ENCODE results near the gene UNC79. TPM values are rescaled to one million over a fixed set of nuclear protein-coding genes. Genes with fewer than 3 reads are reported as not detected.

UNC79 gene
- total RNA-seq, 1 donor from 2014 or later, result 0.18 TPM

DNA sequence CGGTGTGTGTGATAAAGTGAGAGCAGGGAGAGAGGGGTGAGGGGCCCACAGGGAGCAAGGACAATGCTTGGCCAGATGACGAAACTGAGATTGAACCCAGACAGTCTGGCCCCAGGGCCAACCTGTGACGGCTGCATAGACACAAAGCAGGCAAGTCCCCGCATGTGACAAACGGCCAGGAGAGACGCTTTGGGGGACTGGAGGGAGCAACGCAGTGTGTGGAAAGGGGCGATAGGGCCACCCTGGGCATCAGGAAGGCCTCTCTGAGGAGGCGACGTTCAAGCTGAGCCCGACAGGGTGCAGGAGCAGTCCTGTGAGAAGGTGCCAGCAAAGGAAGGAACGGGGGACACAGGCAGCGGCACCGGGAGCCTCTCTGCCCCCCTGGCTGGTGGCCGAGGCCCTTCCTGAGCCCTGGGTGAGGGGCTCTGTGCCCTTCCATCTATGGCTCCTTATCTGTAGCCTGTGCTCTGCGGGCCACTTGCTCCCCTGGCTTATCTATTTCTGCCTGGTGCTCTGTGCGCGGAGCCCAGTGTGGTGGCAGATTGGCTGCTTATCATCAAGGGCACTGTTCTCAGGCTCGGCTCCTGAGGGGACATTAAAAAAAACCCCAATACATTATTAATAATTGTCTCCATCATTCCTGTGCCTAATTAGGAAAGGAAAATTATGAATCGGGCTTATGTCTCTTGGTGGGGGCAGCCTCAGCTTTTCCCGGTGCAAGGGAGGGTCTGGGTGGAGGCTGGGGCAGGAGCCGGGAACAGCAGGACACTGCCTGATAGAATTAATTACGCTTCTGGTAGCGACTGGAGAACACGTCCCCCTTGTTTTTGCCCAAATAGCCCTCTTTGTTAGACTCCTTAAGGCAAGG, 317.7 kb downstream of the UNC79 start:
- DNase-seq, result no peak
- Histone ChIP-seq H3K27ac (no peak overlapping the region), H3K27me3 (ENCODE audit: low read depth) (peaks cover 13% of the 10 kb centered on the region), H3K9me3 (no peaks in the 10 kb centered on the region), H3K4me3 (no peak overlapping the region), H3K4me1 (no peaks in the 10 kb centered on the region), H3K36me3 (no peaks in the 10 kb centered on the region)
- no peak for ATAC-seq
- TF ChIP-seq CTCF (IDR thresholded peaks at IDR 0.05), result no peak
- intact Hi-C loops (cut with DNase I), result no loop called here

DNA sequence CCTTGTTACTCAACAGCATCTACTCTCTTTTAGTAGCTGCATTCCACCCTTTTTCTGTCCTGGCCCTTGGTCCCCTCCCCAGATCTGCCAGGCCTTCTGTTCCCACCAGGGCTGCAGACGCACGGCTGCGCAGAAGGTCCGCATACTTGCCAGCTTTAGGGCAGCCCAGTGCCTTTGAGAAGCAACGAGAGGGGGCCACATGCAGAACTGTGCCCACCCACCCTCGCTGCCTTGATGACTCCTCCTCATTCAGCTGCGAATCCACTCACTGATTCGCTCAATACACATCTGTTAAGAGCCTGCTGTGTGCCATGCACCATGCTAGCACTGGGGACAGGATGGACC, 318.3 kb downstream of the UNC79 start:
- intact Hi-C loops (cut with DNase I), result no loop called here
- Histone ChIP-seq H3K4me3 (no peak overlapping the region), H3K9me3 (no peaks in the 10 kb centered on the region), H3K27ac (no peak overlapping the region), H3K36me3 (no peaks in the 10 kb centered on the region), H3K4me1 (no peaks in the 10 kb centered on the region), H3K27me3 (ENCODE audit: low read depth) (peaks cover 13% of the 10 kb centered on the region)
- no peak for TF ChIP-seq CTCF (IDR thresholded peaks at IDR 0.05)
- no peak for DNase-seq
- ATAC-seq, result no peak

DNA sequence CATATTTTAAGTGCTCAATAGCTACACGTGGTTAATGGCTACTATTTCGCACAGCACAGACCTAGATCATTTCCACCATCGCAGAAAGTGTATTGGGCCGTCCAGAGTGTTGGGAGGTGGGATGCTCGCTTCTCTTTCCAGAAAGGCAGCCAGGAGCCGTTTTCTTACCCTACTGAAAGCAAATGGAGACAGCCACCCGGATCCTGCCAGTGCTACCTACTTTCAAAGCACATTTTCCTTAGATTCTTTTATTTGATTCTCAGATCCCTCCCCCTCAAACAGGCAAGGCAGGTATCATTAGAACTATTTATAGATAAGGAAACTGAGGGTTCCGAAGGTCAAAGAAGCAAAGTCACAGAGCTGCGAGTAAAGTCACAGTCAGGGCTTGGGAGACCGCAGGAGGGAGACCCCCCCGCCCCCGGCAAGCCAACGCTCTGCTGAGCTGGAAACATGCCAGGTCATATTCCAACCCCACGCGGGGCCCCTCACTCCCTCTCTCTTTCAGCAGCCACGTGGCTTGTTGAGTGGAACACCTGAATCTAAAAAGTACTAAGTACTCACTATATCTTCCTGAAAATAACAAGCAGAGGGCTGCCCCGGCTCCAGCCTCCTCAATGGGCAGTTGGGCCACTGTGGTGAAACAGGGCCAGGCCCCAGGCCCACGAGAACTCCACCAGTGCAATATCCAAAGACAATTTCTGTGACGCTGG, 321.4 kb downstream of the UNC79 start:
- H3K27ac ChIP-seq, result no peak overlapping the region
- no peak for TF ChIP-seq CTCF (IDR thresholded peaks at IDR 0.05)
- ATAC-seq, result no peak
- no peaks in the 10 kb centered on the region for H3K4me1 ChIP-seq
- no peak for DNase-seq
- H3K4me3 ChIP-seq, result no peak overlapping the region
- intact Hi-C loops (cut with DNase I), result no loop called here
- no peaks in the 10 kb centered on the region for H3K36me3 ChIP-seq
- H3K9me3 ChIP-seq, result no peaks in the 10 kb centered on the region
- H3K27me3 ChIP-seq (ENCODE audit: low read depth), result no peaks in the 10 kb centered on the region

GRCh38 chr14:93752980-93753561, 322.3 kb downstream of the UNC79 start:
- H3K4me3 ChIP-seq, result no peak overlapping the region
- H3K27me3 ChIP-seq (ENCODE audit: low read depth), result no peaks in the 10 kb centered on the region
- TF ChIP-seq CTCF (IDR thresholded peaks at IDR 0.05), result no peak
- H3K27ac ChIP-seq, result no peak overlapping the region
- no peak for DNase-seq
- intact Hi-C loops (cut with DNase I), result no loop called here
- H3K4me1 ChIP-seq, result no peaks in the 10 kb centered on the region
- H3K9me3 ChIP-seq, result no peaks in the 10 kb centered on the region
- no peaks in the 10 kb centered on the region for H3K36me3 ChIP-seq
- no peak for ATAC-seq

- H3K27me3 ChIP-seq (ENCODE audit: low read depth), result no peaks in the 10 kb centered on the region
Observed at GRCh38 chr14:93753647-93754046, 322.9 kb downstream of the UNC79 start.

More at GRCh38 chr14:93753647-93754046, 322.9 kb downstream of the UNC79 start:
- Histone ChIP-seq H3K27ac (no peak overlapping the region), H3K9me3 (no peaks in the 10 kb centered on the region), H3K4me1 (no peaks in the 10 kb centered on the region), H3K36me3 (no peaks in the 10 kb centered on the region), H3K4me3 (no peak overlapping the region)
- DNase-seq (no peak), ATAC-seq (no peak)
- no peak for TF ChIP-seq CTCF (IDR thresholded peaks at IDR 0.05)
- intact Hi-C loops (cut with DNase I), result no loop called here

All from lower lobe of right lung (tissue), 2 donors.